Mesothelial cell of epicardium (in vitro differentiated cells): ENCODE data around the gene MSH3. TPM values are rescaled to one million over a fixed set of nuclear protein-coding genes. Genes with fewer than 3 reads are reported as not detected.

Source experiments
- DNase-seq, 2 experiments: peaks; one replicate each; pipeline ENCODE4 v3.0.0; 2021; ENCODE audit warnings: low spot score in 2 of 2; ENCODE audit not compliant: unreplicated experiment in 2 of 2
- H3K27ac Mint-ChIP-seq: 2 replicates; pipeline ENCODE4 v1.8.0; 2021; ENCODE audit warnings: mixed read lengths
- H3K27me3 Mint-ChIP-seq: 2 replicates; pipeline ENCODE4 v1.8.0; 2021; ENCODE audit warnings: low read depth, mixed read lengths
- H3K36me3 Mint-ChIP-seq: 2 replicates; pipeline ENCODE4 v1.8.0; 2021; ENCODE audit warnings: mixed read lengths
- H3K4me1 Mint-ChIP-seq: 2 replicates; pipeline ENCODE4 v1.8.0; 2021; ENCODE audit warnings: mixed read lengths
- H3K4me3 Mint-ChIP-seq: 2 replicates; pipeline ENCODE4 v1.8.0; 2021; ENCODE audit warnings: mild to moderate bottlenecking, moderate library complexity, mixed read lengths
- H3K9me3 Mint-ChIP-seq: 2 replicates; pipeline ENCODE4 v1.8.0; 2021; ENCODE audit warnings: mixed read lengths
- total RNA-seq: library from RNA; stranded (reverse); gene quantifications from 3 replicates; pipeline ENCODE4 v1.2.1, GENCODE V29; 2021
- TF ChIP-seq, protein P1 (sequence below): fragments of 200-600 bp; sonication (generic); IDR thresholded peaks from one replicate; pipeline ENCODE4 v1.5.0; 2021; ENCODE audit warnings: antibody characterized with exemption; ENCODE audit not compliant: unreplicated experiment

MSH3 gene
- total RNA-seq, 1 donor from 2014 or later: 18.4 TPM

GRCh38 chr5:80641353-80641752, 13.1 kb upstream of the MSH3 start:
- Mint-ChIP-seq H3K36me3 (peaks cover 51% of the 10 kb centered on the region), H3K4me1 (peaks cover 28% of the 10 kb centered on the region), H3K27me3 (no peaks in the 10 kb centered on the region), H3K4me3 (no peak overlapping the region), H3K9me3 (peaks cover 10% of the 10 kb centered on the region), H3K27ac (peak overlapping the region; percentile 57)
- no peak for DNase-seq
- TF ChIP-seq, protein P1, sequence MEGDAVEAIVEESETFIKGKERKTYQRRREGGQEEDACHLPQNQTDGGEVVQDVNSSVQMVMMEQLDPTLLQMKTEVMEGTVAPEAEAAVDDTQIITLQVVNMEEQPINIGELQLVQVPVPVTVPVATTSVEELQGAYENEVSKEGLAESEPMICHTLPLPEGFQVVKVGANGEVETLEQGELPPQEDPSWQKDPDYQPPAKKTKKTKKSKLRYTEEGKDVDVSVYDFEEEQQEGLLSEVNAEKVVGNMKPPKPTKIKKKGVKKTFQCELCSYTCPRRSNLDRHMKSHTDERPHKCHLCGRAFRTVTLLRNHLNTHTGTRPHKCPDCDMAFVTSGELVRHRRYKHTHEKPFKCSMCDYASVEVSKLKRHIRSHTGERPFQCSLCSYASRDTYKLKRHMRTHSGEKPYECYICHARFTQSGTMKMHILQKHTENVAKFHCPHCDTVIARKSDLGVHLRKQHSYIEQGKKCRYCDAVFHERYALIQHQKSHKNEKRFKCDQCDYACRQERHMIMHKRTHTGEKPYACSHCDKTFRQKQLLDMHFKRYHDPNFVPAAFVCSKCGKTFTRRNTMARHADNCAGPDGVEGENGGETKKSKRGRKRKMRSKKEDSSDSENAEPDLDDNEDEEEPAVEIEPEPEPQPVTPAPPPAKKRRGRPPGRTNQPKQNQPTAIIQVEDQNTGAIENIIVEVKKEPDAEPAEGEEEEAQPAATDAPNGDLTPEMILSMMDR: no peak

GRCh38 chr5:80644900-80645299, 9.6 kb upstream of the MSH3 start:
- Mint-ChIP-seq H3K27me3 (no peaks in the 10 kb centered on the region), H3K36me3 (peaks cover 37% of the 10 kb centered on the region), H3K4me3 (no peak overlapping the region), H3K9me3 (peaks cover 10% of the 10 kb centered on the region), H3K27ac (peak overlapping the region; percentile 63), H3K4me1 (peaks cover 28% of the 10 kb centered on the region)
- TF ChIP-seq, protein P1: no peak
- DNase-seq: no peak

- H3K4me3 Mint-ChIP-seq: no peak overlapping the region
- peak overlapping the region; percentile 15 for H3K27ac Mint-ChIP-seq
- peaks cover 10% of the 10 kb centered on the region for H3K9me3 Mint-ChIP-seq
- H3K36me3 Mint-ChIP-seq: peaks cover 24% of the 10 kb centered on the region
- DNase-seq: no peak
- H3K27me3 Mint-ChIP-seq: no peaks in the 10 kb centered on the region
- TF ChIP-seq, protein P1: no peak
- H3K4me1 Mint-ChIP-seq: peaks cover 14% of the 10 kb centered on the region
Observed at GRCh38 chr5:80646926-80647325, 7.5 kb upstream of the MSH3 start.

DNA sequence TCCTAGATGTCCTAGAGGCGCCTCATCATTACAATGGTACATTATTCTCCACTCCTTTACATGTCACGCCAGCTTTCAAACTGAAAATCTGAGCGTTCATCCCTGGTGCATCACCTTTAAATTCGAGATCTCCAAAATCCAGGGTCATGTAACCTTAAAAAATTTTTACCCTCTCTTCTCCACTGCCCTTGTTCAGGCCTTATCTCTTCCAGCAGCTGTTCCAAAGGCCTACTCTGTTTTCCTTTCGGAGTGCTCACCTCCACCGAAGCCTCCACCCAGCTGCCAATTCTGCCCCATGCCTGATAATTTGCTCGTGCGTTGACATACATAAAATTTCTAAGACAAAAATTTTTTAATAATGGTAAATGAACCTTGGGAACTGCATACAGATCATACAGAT, 950 bp upstream of the MSH3 start:
- no peak for DNase-seq
- peaks cover 13% of the 10 kb centered on the region for H3K36me3 Mint-ChIP-seq
- H3K9me3 Mint-ChIP-seq: no peaks in the 10 kb centered on the region
- H3K27me3 Mint-ChIP-seq: no peaks in the 10 kb centered on the region
- peak overlapping the region; percentile 93 for H3K4me3 Mint-ChIP-seq
- no peak overlapping the region for H3K27ac Mint-ChIP-seq
- H3K4me1 Mint-ChIP-seq: peaks cover 25% of the 10 kb centered on the region
- TF ChIP-seq, protein P1: no peak

DNA sequence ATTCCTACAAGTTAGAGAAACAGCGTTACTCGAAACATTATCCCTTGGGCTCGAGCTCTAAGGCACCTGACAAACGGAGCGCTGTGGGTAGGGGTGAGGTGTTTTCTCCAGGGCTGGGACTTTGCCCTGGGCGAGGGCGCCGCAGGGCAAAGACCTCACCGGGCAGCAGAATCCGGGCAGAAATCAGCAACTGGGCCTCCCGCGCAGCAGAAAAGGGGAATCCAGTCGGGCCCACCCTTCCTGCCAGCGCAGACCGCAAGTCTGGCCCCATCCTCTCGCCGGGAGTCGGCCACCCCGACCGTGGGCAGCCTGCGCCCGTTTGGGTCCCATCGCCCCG, 430 bp upstream of the MSH3 start:
- no peaks in the 10 kb centered on the region for H3K9me3 Mint-ChIP-seq
- no peak overlapping the region for H3K27ac Mint-ChIP-seq
- H3K27me3 Mint-ChIP-seq: no peaks in the 10 kb centered on the region
- DNase-seq: no peak
- TF ChIP-seq, protein P1: no peak
- H3K4me1 Mint-ChIP-seq: peaks cover 25% of the 10 kb centered on the region
- peaks cover 12% of the 10 kb centered on the region for H3K36me3 Mint-ChIP-seq
- H3K4me3 Mint-ChIP-seq: peak overlapping the region; percentile 93

- TF ChIP-seq, protein P1: no peak
- peaks cover 23% of the 10 kb centered on the region for H3K36me3 Mint-ChIP-seq
- peaks cover 25% of the 10 kb centered on the region for H3K4me1 Mint-ChIP-seq
- DNase-seq: no peak
- H3K4me3 Mint-ChIP-seq: peak overlapping the region; percentile 93
- peak overlapping the region; percentile 96 for H3K27ac Mint-ChIP-seq
- no peaks in the 10 kb centered on the region for H3K9me3 Mint-ChIP-seq
- no peaks in the 10 kb centered on the region for H3K27me3 Mint-ChIP-seq
Observed at GRCh38 chr5:80655231-80655774, 851 bp downstream of the MSH3 start.
